GM12878 (cell line): ENCODE data around the gene LGALS3BP. TPM values are rescaled to one million over a fixed set of nuclear protein-coding genes. Genes with fewer than 3 reads are reported as not detected.

ENCODE experiments used
- ATAC-seq: fragments of 200-7000 bp; cut with Tn5 transposase; 3 replicates; pipeline ENCODE4 v1.9.1; 2020; ENCODE audit warnings: mild to moderate bottlenecking, moderate library complexity
- BruUV-seq: library from RNA; stranded (reverse); fragments of 400-500 nt; replicated peaks from 2 replicates; lab custom pipeline; 2021; lab: Mats Ljungman, UMichigan
- CTCF ChIA-PET: fragments of 300-600 bp; sonication (Branson Sonifier 250); formaldehyde crosslinking; extraction: SDS; loops from one replicate; lab custom pipeline; 2021; ENCODE audit warnings: inconsistent platforms; lab: Yijun Ruan, JAX
- POLR2A ChIA-PET: fragments of 350-600 bp; formaldehyde crosslinking; extraction: SDS; loops from one replicate; lab custom pipeline; 2021; ENCODE audit warnings: inconsistent platforms; lab: Charles Lee
- RAD21 ChIA-PET: fragments of 300-600 bp; sonication (Branson Sonifier 250); formaldehyde crosslinking; loops from one replicate; lab custom pipeline; 2023; ENCODE audit warnings: antibody characterized with exemption; ENCODE audit not compliant: unreplicated experiment; lab: Charles Lee
- SMC1A ChIA-PET: fragments of 300-600 bp; sonication (Branson Sonifier 250); formaldehyde crosslinking; loops from one replicate; lab custom pipeline; 2023; ENCODE audit not compliant: unreplicated experiment, uncharacterized antibody; lab: Charles Lee
- DNase-seq: peaks from one replicate; pipeline ENCODE4 v3.0.0-alpha.2; 2011; ENCODE audit warnings: low read depth, low spot score
- FAIRE-seq: peaks from 3 replicates; lab custom pipeline; 2011; peaks lifted over from hg19 to GRCh38; lab: Jason Lieb, UNC
- H2AFZ ChIP-seq: 2 replicates; pipeline ENCODE4 v1.6.0; 2011; ENCODE audit warnings: low read depth, low read length, control low read depth; ENCODE audit not compliant: control insufficient read depth
- H3K27ac ChIP-seq: 2 replicates; pipeline ENCODE4 v1.5.1; 2011; ENCODE audit warnings: control low read depth; ENCODE audit not compliant: control insufficient read depth, insufficient read depth
- H3K27me3 ChIP-seq, 2 experiments: replicated peaks in 1 of 2; 2 replicates each; pipeline versions ENCODE4 v1.6.0 to v1.6.1; 2011; ENCODE audit warnings: low read length in 1 of 2; ENCODE audit not compliant: control insufficient read depth in 2 of 2, insufficient read depth in 2 of 2
- H3K36me3 ChIP-seq, 2 experiments: 2 replicates each; pipeline ENCODE4 v1.5.1; 2011; ENCODE audit warnings: low read length in 1 of 2; ENCODE audit not compliant: control insufficient read depth in 2 of 2, insufficient read depth in 2 of 2
- H3K4me1 ChIP-seq: 2 replicates; pipeline ENCODE4 v1.6.1; 2011; ENCODE audit warnings: mild to moderate bottlenecking, low read length, moderate library complexity, mixed read lengths; ENCODE audit not compliant: control insufficient read depth, insufficient read depth
- H3K4me2 ChIP-seq: 2 replicates; pipeline ENCODE4 v1.6.0; 2011; ENCODE audit warnings: control low read depth; ENCODE audit not compliant: control insufficient read depth, insufficient read depth
- H3K4me3 ChIP-seq: fragments of 200-600 bp; sonication (generic); 2 replicates; pipeline ENCODE4 v1.5.1; 2016
- H3K79me2 ChIP-seq: 2 replicates; pipeline ENCODE4 v1.6.0; 2011; ENCODE audit warnings: low read length; ENCODE audit not compliant: control insufficient read depth, insufficient read depth
- H3K9ac ChIP-seq: 2 replicates; pipeline ENCODE4 v1.8.0; 2011; ENCODE audit warnings: low read length, control low read depth, mixed read lengths; ENCODE audit not compliant: control insufficient read depth, insufficient read depth
- H3K9me3 ChIP-seq: replicated peaks from 3 replicates; pipeline ENCODE4 v1.5.1; 2011; ENCODE audit warnings: mild to moderate bottlenecking, low read length; ENCODE audit not compliant: control insufficient read depth, insufficient read depth
- H4K20me1 ChIP-seq: 2 replicates; pipeline ENCODE4 v1.6.0; 2011; ENCODE audit not compliant: control insufficient read depth, insufficient read depth
- GABPA ChIP-seq: IDR thresholded peaks from 2 replicates; pipeline ENCODE4 v1.6.1; 2014; ENCODE audit warnings: antibody characterized with exemption, low read depth, mild to moderate bottlenecking, inconsistent platforms
- NR2C2 ChIP-seq: IDR thresholded peaks from 2 replicates; pipeline ENCODE4 v1.6.1; 2011; ENCODE audit warnings: borderline replicate concordance, low read depth; ENCODE audit not compliant: control insufficient read depth, insufficient read length
- SPI1 ChIP-seq: IDR thresholded peaks from 2 replicates; pipeline ENCODE4 v1.6.1; 2011; ENCODE audit warnings: low read depth, mild to moderate bottlenecking, low read length, moderate library complexity, borderline replicate concordance; ENCODE audit not compliant: insufficient read depth
- ZBTB4 ChIP-seq: fragments of 450-650 bp; formaldehyde crosslinking; IDR thresholded peaks from 2 replicates; pipeline ENCODE4 v1.4.0; 2022; ENCODE audit warnings: mild to moderate bottlenecking, moderate library complexity
- WGBS: methylation state at CpG from one replicate; pipeline ENCODE4 v1.1.6; 2016; ENCODE audit warnings: low lambda C conversion rate; ENCODE audit not compliant: insufficient replicate concordance, insufficient coverage; ENCODE audit errors: missing lambda C conversion rate; 5-methylcytosine and 5-hydroxymethylcytosine counted together
- in situ Hi-C: fragments of 300-500 bp; cut with MboI; formaldehyde crosslinking; loops from 9 replicates; pipeline ENCODE4 v1.14.3; 2018; ENCODE audit warnings: mixed read lengths
- intact Hi-C: fragments of 100-400 bp; cut with micrococcal nuclease; formaldehyde crosslinking; loops from one replicate; pipeline ENCODE4 v1.14.2; 2022; ENCODE audit not compliant: unreplicated experiment
- polyA plus RNA-seq, 11 experiments: library from polyadenylated mRNA; depleted of rRNA in 4 of 11; unstranded in 6 of 11; stranded (reverse) in 5 of 11; fragments of >200 nt; fragmentation: Nextera tagmentation in 4 of 11; fragmentation: Illumina TruSeq in 1 of 11; extraction: Ambion mirVana in 4 of 11; extraction: Trizol in 1 of 11; gene quantifications; 1 replicate in 1 of 11; 2 replicates in 10 of 11; pipeline versions ENCODE4 v1.2.1 to v1.2.3, GENCODE V29; 2011 to 2016; ENCODE audit warnings: inconsistent platforms in 2 of 11, missing spikeins in 2 of 11, low read depth in 1 of 11
- total RNA-seq, 4 experiments: library from RNA; depleted of rRNA in 3 of 4; stranded (reverse); fragments of >200 nt in 3 of 4; fragmentation: Illumina TruSeq in 1 of 4; extraction: Trizol in 1 of 4; gene quantifications; 2 replicates each; pipeline versions ENCODE4 v1.2.1 to v1.2.3, GENCODE V29; 2013 to 2021

LGALS3BP gene
- total and polyA plus RNA-seq, 10 of the 15 experiments (the other 5 are each of a cell fraction or from before 2014, with no cell fraction given): 0.52 to 5.2 (median 1.9) TPM

- ChIA-PET CTCF (interaction anchor here (0.6 to 1.0 kb wide), 2 partner anchors 10 to 939 kb away, joined by 3 read pairs; no protein-coding TSS in a partner anchor), POLR2A (no interaction called here), RAD21 (no interaction called here), SMC1A (no interaction called here)
- intact Hi-C loops: no loop called here
- TF ChIP-seq SPI1 (peak; percentile 60; the same call in 1 of the 2 replicates), NR2C2 (no peak), GABPA (no peak), ZBTB4 (CRISPR knock-in tag) (no peak)
- Histone ChIP-seq H3K9ac (no peak overlapping the region), H2AFZ (no peak overlapping the region), H3K36me3 (no peaks in the 10 kb centered on the region), H3K4me2 (no peak overlapping the region), H4K20me1 (no peaks in the 10 kb centered on the region), H3K4me3 (no peak overlapping the region), H3K27me3 (no peaks in the 10 kb centered on the region), H3K27ac (no peak overlapping the region), H3K9me3 (no peaks in the 10 kb centered on the region), H3K4me1 (no peaks in the 10 kb centered on the region; the same call in 1 of the 2 replicates), H3K79me2 (no peaks in the 10 kb centered on the region)
- FAIRE-seq: no peak
- no TSS peak for BruUV-seq
- no peak for DNase-seq
- ATAC-seq: 0 out of 3 replicates have a peak, but pooled peaks have one; percentile 22
- in situ Hi-C loops: no loop called here
- 17% methylated on average over 20 of the region's 20 CpGs for WGBS
Measured at GRCh38 chr17:78976907-78977680, 2.6 kb downstream of the LGALS3BP start.
